GM12873 (cell line): ENCODE measurements around the gene KRT86.

ENCODE experiments used
- CTCF ChIP-seq: IDR thresholded peaks from 2 replicates; pipeline ENCODE4 v1.5.1; 2012; ENCODE audit warnings: low read depth, mild to moderate bottlenecking, moderate library complexity, low read length, control low read depth; ENCODE audit not compliant: insufficient read depth; ENCODE audit errors: missing control alignments

Gene KRT86

GRCh38 chr12:52230364-52231281, 43.8 kb upstream of the KRT86 start:
- TF ChIP-seq CTCF, result no peak

GRCh38 chr12:52231305-52232202, 42.9 kb upstream of the KRT86 start:
- TF ChIP-seq CTCF, result no peak

GRCh38 chr12:52232203-52232673, 42.2 kb upstream of the KRT86 start:
- TF ChIP-seq CTCF, result no peak

GRCh38 chr12:52232674-52233461, 41.6 kb upstream of the KRT86 start, which contains the start of gene KRT7:
Gene KRT7, plus strand, starts transcription at chr12:52233243. Its CDS starts 54 bp downstream, at chr12:52233297.
- no peak for TF ChIP-seq CTCF

- no peak for TF ChIP-seq CTCF
These were observed 40.8 kb upstream of the KRT86 start for GRCh38 chr12:52233462-52234207.

GRCh38 chr12:52234223-52234810, 40.1 kb upstream of the KRT86 start:
- no peak for TF ChIP-seq CTCF
